H9 (cell line): Measurements from ENCODE around the gene SAC3D1. TPM values are rescaled to one million over a fixed set of nuclear protein-coding genes. Genes with fewer than 3 reads are reported as not detected.

ENCODE experiments used
- DNase-seq: peaks from one replicate; pipeline ENCODE4 v3.0.0-alpha.2; 2017
- H2AFZ ChIP-seq: one replicate; pipeline ENCODE4 v1.6.1; 2013; ENCODE audit warnings: mild to moderate bottlenecking, low read length, control low read depth, moderate library complexity
- H2AK5ac ChIP-seq: 2 replicates; pipeline ENCODE4 v1.6.1; 2013; ENCODE audit warnings: low read length, control low read depth, mixed read lengths; ENCODE audit not compliant: insufficient read length
- H2BK120ac ChIP-seq: one replicate; pipeline ENCODE4 v1.6.1; 2013; ENCODE audit warnings: low read depth, mild to moderate bottlenecking, low read length, control low read depth, inconsistent platforms; ENCODE audit not compliant: poor library complexity, severe bottlenecking
- H2BK12ac ChIP-seq: 2 replicates; pipeline ENCODE4 v1.6.1; 2013; ENCODE audit warnings: low read length, control low read depth, mixed read lengths, low read depth; ENCODE audit not compliant: insufficient read length
- H2BK15ac ChIP-seq: 2 replicates; pipeline ENCODE4 v1.6.1; 2013; ENCODE audit warnings: low read depth, low read length, control low read depth
- H2BK20ac ChIP-seq: one replicate; pipeline ENCODE4 v1.6.1; 2013; ENCODE audit warnings: low read depth, mild to moderate bottlenecking, low read length, control low read depth, inconsistent platforms; ENCODE audit not compliant: poor library complexity, severe bottlenecking
- H2BK5ac ChIP-seq: 2 replicates; pipeline ENCODE4 v1.6.1; 2013; ENCODE audit warnings: low read length, control low read depth, mixed read lengths; ENCODE audit not compliant: insufficient read length
- H3K14ac ChIP-seq: 2 replicates; pipeline ENCODE4 v1.6.1; 2013; ENCODE audit warnings: low read length, control low read depth; ENCODE audit not compliant: insufficient read depth
- H3K18ac ChIP-seq: 2 replicates; pipeline ENCODE4 v1.6.1; 2013; ENCODE audit warnings: low read depth, mild to moderate bottlenecking, mixed read lengths, low read length, control low read depth; ENCODE audit not compliant: insufficient read length
- H3K23ac ChIP-seq: 2 replicates; pipeline ENCODE4 v1.6.1; 2013; ENCODE audit warnings: low read length, control low read depth, mixed read lengths, low read depth; ENCODE audit not compliant: insufficient read length
- H3K23me2 ChIP-seq: 2 replicates; pipeline ENCODE4 v1.6.1; 2013; ENCODE audit warnings: low read depth, mild to moderate bottlenecking, mixed read lengths, low read length, control low read depth; ENCODE audit not compliant: insufficient read length, poor library complexity, severe bottlenecking
- H3K27ac ChIP-seq: 2 replicates; pipeline ENCODE4 v1.5.1; 2013; ENCODE audit warnings: low read length, control low read depth, mixed read lengths, low read depth; ENCODE audit not compliant: insufficient read length
- H3K27me3 ChIP-seq: 2 replicates; pipeline ENCODE4 v1.6.1; 2013; ENCODE audit warnings: low read length, control low read depth, inconsistent platforms; ENCODE audit not compliant: insufficient read depth
- H3K4ac ChIP-seq: 2 replicates; pipeline ENCODE4 v1.6.1; 2013; ENCODE audit warnings: low read depth, mild to moderate bottlenecking, control low read depth, inconsistent platforms, low read length, moderate library complexity
- H3K4me1 ChIP-seq: 2 replicates; pipeline ENCODE4 v1.6.1; 2013; ENCODE audit warnings: low read length, control low read depth, inconsistent platforms; ENCODE audit not compliant: insufficient read depth
- H3K4me2 ChIP-seq: 2 replicates; pipeline ENCODE4 v1.6.1; 2013; ENCODE audit warnings: low read length, control low read depth, mixed read lengths; ENCODE audit not compliant: insufficient read length, insufficient read depth
- H3K56ac ChIP-seq: 2 replicates; pipeline ENCODE4 v1.6.1; 2013; ENCODE audit warnings: low read depth, mild to moderate bottlenecking, mixed read lengths, low read length, control low read depth; ENCODE audit not compliant: insufficient read length
- H3K79me1 ChIP-seq: 2 replicates; pipeline ENCODE4 v1.6.1; 2013; ENCODE audit warnings: low read depth, mild to moderate bottlenecking, moderate library complexity, low read length, control low read depth, inconsistent platforms; ENCODE audit not compliant: insufficient read depth, poor library complexity, severe bottlenecking
- H3K79me2 ChIP-seq: 2 replicates; pipeline ENCODE4 v1.6.1; 2013; ENCODE audit warnings: low read length, control low read depth, inconsistent platforms; ENCODE audit not compliant: insufficient read depth
- H3K9ac ChIP-seq: 2 replicates; pipeline ENCODE4 v1.6.1; 2013; ENCODE audit warnings: low read length, control low read depth, mixed read lengths; ENCODE audit not compliant: insufficient read length; ENCODE audit errors: extremely low read depth
- H3K9me3 ChIP-seq: one replicate; pipeline ENCODE4 v1.6.1; 2013; ENCODE audit warnings: low read depth, low read length, inconsistent platforms; ENCODE audit not compliant: control insufficient read depth
- H3T11ph ChIP-seq: one replicate; pipeline ENCODE4 v1.6.1; 2013; ENCODE audit warnings: mild to moderate bottlenecking, low read length, control low read depth, inconsistent platforms
- H4K20me1 ChIP-seq: one replicate; pipeline ENCODE4 v1.6.1; 2013; ENCODE audit not compliant: control insufficient read depth, insufficient read length, insufficient read depth
- H4K5ac ChIP-seq: 2 replicates; pipeline ENCODE4 v1.6.1; 2013; ENCODE audit warnings: low read depth, mild to moderate bottlenecking, mixed read lengths, low read length, control low read depth; ENCODE audit not compliant: insufficient read length
- H4K8ac ChIP-seq: replicated peaks from 2 replicates; pipeline ENCODE4 v1.6.1; 2013; ENCODE audit warnings: low read length, control low read depth, mixed read lengths, low read depth; ENCODE audit not compliant: insufficient read length
- H4K91ac ChIP-seq: 2 replicates; pipeline ENCODE4 v1.6.1; 2013; ENCODE audit warnings: low read depth, mild to moderate bottlenecking, moderate library complexity, mixed read lengths, low read length, control low read depth; ENCODE audit not compliant: insufficient read length
- H3K27ac Mint-ChIP-seq, 3 experiments: 2 replicates in 2 of 3; 3 replicates in 1 of 3; pipeline ENCODE4 v1.8.0; 2020 to 2021; ENCODE audit warnings: mixed read lengths in 3 of 3, mild to moderate bottlenecking in 1 of 3, moderate library complexity in 1 of 3
- H3K27me3 Mint-ChIP-seq: 2 replicates; pipeline ENCODE4 v1.8.0; 2021; ENCODE audit warnings: low read depth, mild to moderate bottlenecking, moderate library complexity, mixed read lengths
- H3K36me3 Mint-ChIP-seq, 3 experiments: 2 replicates in 2 of 3; 3 replicates in 1 of 3; pipeline ENCODE4 v1.8.0; 2020 to 2021; ENCODE audit warnings: low read depth in 3 of 3, mixed read lengths in 3 of 3; ENCODE audit not compliant: insufficient read depth in 1 of 3
- H3K4me1 Mint-ChIP-seq, 2 experiments: 2 replicates each; pipeline ENCODE4 v1.8.0; 2020; ENCODE audit warnings: mixed read lengths in 2 of 2
- H3K4me3 Mint-ChIP-seq, 2 experiments: 2 replicates in 1 of 2; 3 replicates in 1 of 2; pipeline ENCODE4 v1.8.0; 2020 to 2021; ENCODE audit warnings: mild to moderate bottlenecking in 2 of 2, mixed read lengths in 2 of 2, moderate library complexity in 1 of 2
- H3K9me3 Mint-ChIP-seq, 2 experiments: 2 replicates in 1 of 2; 3 replicates in 1 of 2; pipeline ENCODE4 v1.8.0; 2020; ENCODE audit warnings: mild to moderate bottlenecking in 2 of 2, mixed read lengths in 2 of 2, moderate library complexity in 1 of 2
- CTCF ChIP-seq: fragments of 200-600 bp; sonication (generic); conservative IDR thresholded peaks from 3 replicates; pipeline ENCODE4 v1.8.0; 2021; ENCODE audit warnings: antibody characterized with exemption, mild to moderate bottlenecking
- WGBS: extraction: QIAGEN DNeasy Blood & Tissue Kit; methylation state at CpG from one replicate; pipeline ENCODE4 v1.1.7; 2013; ENCODE audit warnings: missing lambda C conversion rate, low lambda C conversion rate, mixed read lengths; ENCODE audit not compliant: insufficient read length; ENCODE audit errors: extremely low coverage; 5-methylcytosine and 5-hydroxymethylcytosine counted together
- total RNA-seq: library from RNA; stranded (reverse); gene quantifications from 2 replicates; pipeline ENCODE4 v1.2.1, GENCODE V29; 2021

The SAC3D1 gene
- total RNA-seq, 1 experiment from 2014 or later: 20.7 TPM

- Histone ChIP-seq H2AK5ac (no peak overlapping the region), H3K27me3 (no peaks in the 10 kb centered on the region), H2BK12ac (no peak overlapping the region), H2BK20ac (no peak overlapping the region), H3K4ac (no peak overlapping the region), H4K91ac (no peak overlapping the region), H3K23ac (no peak overlapping the region), H3K14ac (no peak overlapping the region), H3K9me3 (no peaks in the 10 kb centered on the region), H3K27ac (no peak overlapping the region), H3K23me2 (no peaks in the 10 kb centered on the region), H3T11ph (no peak overlapping the region), H2BK5ac (no peak overlapping the region), H3K4me1 (no peaks in the 10 kb centered on the region), H3K79me1 (no peaks in the 10 kb centered on the region), H3K9ac (no peak overlapping the region), H2BK120ac (no peak overlapping the region), H4K8ac (no peak overlapping the region), H3K79me2 (no peaks in the 10 kb centered on the region), H2AFZ (no peak overlapping the region), H3K4me2 (no peak overlapping the region), H3K18ac (no peak overlapping the region), H2BK15ac (no peak overlapping the region), H4K20me1 (no peaks in the 10 kb centered on the region), H4K5ac (no peak overlapping the region), H3K56ac (no peak overlapping the region)
- DNase-seq: no peak
- Mint-ChIP-seq H3K4me1 (no peaks in the 10 kb centered on the region), H3K27ac (no peak overlapping the region), H3K27me3 (no peaks in the 10 kb centered on the region), H3K9me3 (no peaks in the 10 kb centered on the region), H3K4me3 (no peak overlapping the region), H3K36me3 (peaks cover 0 to 28% (median 4%) of the 10 kb centered on the region in 3 experiments; a peak in 3 of 7 replicates)
- no CpG with 5 or more reads among the region's 2 CpGs for WGBS
- TF ChIP-seq CTCF: no peak
Measured at GRCh38 chr11:65034423-65034822, 6.6 kb upstream of the SAC3D1 start.
